Left renal pelvis (tissue), 4 donors: ENCODE data around the gene MYCN. TPM values are rescaled to one million over a fixed set of nuclear protein-coding genes. Genes with fewer than 3 reads are reported as not detected.
A peak's percentile ranks its signal among the peaks of the same experiment; 100 is the strongest.
"Not testable (repeated sequence)": the region's sequence is repeated elsewhere in the genome, so short reads cannot be mapped to it uniquely, and the experiment has no call there.

Source experiments
- DNase-seq, 4 donors: peaks; one replicate each; pipeline ENCODE4 v3.0.0-alpha.2; 2013; ENCODE audit warnings: low read depth in 4 of 4, low spot score in 3 of 4
- polyA plus RNA-seq, 4 donors: library from polyadenylated mRNA; unstranded; fragments of 120-200 nt; gene quantifications; one replicate each; pipeline ENCODE4 v1.2.1, GENCODE V29; 2013; ENCODE audit not compliant: insufficient read length in 4 of 4

MYCN gene
- 10 to 100 TPM in 3 of 4 donors, 1 to 10 TPM in 1; 6.8 to 37.7 (median 34.3) TPM for polyA plus RNA-seq

DNA sequence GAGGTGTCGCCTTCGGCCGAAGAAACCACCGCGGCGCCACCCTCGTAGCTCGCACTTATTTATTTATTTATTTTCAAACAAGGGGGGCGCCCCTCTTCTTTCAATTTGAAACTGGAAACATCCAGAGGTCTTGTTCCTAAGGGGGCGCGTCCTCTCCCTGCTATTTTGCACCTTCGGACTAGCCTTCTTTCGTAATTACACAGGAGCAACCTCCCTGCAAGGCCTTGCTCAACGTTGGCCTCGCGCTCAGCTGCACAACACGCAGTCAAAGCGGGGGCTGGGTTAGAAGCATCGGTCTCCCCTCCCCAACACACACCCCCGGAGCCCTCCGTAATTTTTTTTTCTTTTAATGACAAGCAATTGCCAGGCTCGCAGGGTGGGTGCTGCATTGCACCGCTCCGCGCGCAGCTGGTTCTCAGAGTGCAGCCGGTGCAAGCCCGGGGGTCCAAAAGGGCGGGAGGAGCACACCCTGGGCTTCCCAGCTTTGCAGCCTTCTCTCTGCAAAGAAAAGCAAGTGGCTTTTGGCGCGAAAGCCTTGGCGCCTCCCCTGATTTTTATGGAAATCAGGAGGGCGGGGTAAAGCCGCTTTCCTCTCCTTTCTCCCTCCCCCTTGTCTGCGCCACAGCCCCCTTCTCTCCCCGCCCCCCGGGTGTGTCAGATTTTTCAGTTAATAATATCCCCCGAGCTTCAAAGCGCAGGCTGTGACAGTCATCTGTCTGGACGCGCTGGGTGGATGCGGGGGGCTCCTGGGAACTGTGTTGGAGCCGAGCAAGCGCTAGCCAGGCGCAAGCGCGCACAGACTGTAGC, at the start of gene MYCN:
Gene MYCN (plus strand): TSS at position 697 of the 807 bp plus-strand sequence. CDS start 1,515 bp downstream, outside the sequence.
- DNase-seq, result peak; percentile 76 to 88 (median 80)

DNA sequence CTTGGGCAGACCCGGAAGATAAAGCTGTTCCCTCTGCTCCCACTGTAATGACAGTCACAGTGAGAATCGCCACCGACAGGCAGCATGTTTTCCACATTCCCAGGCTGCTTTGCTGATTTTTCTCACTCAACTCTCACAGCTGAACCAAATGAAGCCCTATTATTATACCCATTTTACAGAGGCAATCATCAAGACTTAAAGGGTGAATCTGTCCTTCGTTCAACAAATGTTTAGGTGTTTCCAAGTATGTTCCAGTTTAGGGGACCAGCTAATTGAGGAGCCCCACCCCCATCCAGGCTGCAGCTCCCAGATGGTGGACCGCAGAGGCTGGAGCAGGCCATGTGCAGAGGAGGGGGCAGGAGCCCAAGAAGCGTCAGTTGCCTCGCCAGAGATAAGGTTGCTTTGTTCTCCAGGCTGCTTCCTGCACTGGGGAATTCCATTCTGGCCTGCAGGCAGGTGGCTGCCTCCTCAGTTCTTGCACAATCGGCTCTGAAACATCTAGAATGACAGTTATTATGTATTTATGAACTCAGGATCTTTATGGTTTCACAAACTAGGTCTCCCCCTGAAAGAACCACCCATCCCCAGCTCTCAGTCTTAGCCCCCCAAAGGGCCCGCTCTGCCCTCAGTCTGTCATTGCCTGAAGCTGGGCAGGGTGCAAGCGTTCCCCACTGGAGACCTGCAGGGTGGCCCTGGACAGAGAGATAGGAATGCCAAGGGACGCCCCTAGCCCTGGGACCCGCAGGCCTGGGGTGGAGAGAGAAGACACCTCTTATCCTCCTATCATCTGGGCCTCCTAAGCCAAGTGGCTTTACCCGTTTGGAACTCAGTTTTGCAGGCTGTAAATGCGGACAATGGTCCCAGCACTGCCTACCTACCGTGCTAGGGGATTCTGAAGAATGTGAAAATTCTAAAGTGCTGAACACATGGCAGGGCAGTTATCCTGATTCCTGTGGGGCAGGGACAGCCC, 49.1 kb upstream of the MYCN start:
- DNase-seq, result no peak

DNA sequence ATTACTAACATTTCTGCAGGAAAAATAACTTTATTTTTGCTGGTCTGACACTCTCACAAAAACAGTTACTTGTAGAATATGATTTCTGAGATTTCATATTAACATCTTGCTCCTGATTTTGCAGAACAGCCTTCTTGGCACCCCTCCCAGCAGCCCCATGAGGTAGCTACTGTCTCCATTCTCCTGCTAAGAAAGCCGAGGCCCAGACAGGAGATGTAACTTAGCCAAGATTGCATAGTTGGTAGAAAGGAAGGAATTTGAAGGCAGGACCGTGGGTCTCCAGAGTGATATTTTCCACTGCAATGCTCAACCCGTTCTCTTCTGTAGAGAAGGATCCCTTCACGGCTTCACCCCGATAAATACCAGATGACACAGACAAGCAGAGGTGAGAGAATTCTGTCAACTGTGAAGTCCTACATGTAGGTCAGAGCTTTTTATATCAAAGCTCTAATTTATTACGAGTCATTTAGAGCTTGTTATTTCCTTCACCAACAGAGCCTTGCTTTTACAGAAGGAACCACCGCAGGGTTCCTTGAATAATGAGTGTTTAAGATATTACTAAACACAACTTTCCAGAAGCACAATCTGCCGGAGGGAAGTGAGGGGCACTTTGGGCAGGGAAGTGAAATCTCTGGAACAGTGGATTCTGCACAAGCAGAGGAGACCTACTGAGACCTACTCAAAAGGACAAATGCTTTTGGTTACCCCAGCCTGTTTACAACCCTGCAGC, 48.0 kb upstream of the MYCN start:
- DNase-seq, result no peak

DNA sequence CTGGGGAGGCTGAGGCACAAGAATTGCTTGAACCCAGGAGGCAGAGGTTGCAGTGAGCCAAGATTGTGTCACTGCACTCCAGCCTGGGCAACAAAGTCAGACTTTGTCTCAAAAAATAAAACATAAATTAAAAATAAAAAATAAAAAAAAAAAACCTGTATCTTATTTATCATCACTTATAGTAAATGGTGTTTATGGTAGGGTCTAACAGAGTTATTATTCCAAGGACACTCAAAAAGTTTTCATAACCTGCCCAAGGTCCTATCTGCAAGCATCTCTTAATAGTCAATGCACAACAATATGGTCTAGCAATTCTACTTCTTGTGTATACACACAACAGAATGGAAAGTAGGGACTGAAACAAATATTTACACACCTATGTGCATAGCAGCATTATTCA, 47.3 kb upstream of the MYCN start:
- DNase-seq, result no peak

DNA sequence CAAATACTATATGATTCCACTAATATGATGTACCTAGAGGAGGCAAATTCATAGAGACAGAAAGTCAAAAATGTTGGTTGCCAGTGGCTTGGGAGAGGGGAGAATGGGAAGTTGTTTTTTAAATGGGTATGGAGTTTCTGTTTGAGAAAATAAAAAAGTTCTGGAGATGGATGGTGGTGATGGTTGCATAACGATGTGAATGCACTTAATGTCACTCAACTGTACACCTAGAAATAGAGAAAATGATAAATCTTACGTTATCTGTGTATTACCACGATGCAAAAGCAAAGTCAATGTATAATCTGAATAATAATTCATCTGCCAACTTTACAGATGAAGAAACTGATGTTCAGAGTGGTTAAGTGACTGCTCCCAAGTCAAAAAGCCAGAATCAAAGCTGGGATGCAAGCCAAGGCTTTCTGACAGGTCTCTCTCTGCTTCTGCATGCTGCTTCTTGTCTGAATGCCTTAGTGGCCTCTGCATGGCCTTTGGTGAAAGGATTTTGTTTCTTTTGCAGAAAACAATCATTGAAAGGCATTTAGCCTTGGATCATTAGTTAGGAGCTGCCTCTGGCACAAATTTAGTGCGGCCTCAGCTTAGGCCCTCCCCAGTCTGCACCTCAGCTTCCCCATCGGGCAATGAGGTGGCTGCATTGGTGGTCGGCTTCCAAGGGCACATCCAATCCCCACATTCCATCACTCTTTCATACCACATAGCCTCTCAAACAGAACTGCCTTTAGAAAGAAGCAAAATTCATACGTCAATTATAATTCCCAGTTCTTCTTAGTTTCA, 46.5 kb upstream of the MYCN start:
- DNase-seq, result no peak

DNA sequence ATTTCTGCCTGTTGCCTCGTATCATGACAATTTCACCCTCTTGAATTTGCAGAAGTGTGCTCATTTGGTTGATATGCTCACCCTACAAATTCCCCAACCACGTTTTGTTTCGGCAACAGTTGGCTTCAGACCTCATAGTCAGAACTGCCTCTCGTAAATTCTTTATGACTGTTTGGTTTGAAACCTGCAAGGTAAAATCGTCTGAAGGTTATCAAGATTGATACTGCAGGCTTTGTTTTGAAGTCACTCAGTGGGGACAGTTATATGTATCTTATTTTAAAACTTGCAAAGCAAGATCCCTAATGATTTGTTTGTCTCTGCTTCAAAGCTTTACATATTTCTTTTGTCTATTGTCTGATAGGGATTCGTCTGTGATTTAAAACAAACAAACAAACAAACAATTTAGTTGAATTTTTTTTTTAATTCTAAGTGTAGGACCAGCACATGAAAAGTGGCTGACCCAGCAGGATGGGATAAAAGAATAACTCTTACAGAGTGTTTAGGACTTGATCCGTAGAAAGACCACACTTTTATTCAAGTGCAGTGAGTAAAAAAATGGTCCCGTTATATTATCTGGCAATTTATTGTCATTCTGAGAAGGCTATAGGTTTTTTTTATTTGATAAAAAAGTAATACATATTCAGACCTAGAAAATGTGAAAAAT, 45.7 kb upstream of the MYCN start:
- no peak for DNase-seq

DNA sequence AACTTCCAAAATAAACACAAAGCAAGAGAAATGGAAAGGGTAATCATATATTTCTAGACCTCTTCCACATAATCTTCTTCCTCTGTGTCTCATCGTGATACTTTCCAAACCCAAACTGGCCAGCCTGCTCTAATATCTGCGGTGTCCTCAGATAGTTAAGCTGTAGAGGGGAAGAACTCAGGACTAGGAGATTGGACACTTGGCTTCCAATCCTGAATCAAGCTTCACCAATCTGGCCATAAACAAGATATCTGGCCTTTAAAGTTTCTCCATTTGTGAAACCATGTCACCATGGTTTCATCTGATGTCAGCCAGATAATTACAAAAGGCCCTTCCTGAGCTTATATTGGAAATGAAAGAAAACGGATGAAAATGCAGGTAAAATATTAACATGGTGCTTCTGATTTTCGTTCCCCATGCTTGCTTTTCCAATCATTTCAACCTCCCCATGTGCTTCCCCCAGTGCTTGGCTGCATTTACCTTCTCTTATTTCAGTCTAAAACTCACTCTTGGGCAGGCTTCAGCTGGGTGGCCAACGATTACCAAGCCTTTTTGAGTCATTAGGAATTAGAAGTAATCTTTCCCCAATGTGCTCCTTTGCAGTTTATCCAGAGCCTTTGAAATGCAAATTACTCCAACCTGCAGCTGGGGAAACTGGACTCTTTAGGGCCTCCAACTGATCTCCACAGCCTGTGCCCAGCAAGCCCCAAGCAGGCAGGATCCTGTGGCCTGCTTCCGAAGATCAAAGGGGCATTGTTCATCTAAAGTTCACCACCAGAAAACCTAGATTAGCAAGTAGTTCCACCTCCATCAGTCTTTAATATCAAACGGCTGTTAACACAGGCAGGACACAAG, 44.5 kb upstream of the MYCN start:
- DNase-seq, result peak in 1 of 4 donors; percentile 37

DNA sequence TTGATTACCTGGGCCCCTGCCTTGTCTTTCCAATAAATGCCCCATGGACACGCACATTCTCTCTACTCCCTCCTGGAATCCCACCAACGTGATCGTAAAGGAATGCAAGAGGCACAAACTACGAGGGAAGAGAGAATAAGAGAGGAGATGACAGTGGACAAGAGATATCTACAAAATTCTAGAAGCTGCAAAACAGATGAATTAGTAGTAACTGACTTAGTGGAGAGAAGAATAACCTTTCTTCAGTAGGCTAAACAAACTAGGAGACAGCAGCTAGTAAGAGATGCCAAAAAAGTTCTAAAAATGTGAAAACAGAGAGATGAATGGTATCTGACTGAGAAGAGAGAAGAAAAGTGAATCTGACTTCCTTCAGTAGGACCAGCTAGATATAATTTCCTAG, 43.5 kb upstream of the MYCN start:
- DNase-seq, result no peak

DNA sequence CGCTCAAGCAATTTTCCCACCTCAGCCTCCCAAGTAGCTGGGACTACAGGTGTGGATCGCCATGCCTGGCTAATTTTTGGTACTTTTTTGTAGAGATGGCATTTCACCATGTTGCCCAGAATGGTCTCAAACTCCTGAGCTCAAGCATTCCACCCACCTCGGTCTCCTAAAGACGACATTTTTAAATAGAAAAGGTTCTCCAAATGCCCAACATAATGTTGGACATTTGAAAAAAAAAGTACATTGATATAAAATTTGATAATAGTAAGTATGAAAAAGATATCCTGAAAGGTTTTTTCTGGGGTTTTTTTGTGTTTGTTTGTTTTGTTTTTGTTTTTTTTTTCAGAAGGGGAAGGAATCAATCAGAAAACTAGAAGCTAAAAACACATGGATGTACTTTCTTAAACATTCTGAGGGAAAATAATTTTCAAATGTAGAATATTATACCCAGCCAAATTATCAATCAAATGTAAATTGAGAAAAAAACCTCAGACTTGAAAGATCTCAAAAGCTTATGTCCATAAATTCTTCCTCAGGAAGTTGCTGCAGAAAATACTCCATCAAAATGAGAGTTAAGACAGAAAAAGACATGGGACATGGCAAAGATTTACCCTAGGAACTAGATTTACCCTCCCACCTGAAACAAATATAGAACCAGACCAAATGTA, 42.8 kb upstream of the MYCN start:
- no peak for DNase-seq

DNA sequence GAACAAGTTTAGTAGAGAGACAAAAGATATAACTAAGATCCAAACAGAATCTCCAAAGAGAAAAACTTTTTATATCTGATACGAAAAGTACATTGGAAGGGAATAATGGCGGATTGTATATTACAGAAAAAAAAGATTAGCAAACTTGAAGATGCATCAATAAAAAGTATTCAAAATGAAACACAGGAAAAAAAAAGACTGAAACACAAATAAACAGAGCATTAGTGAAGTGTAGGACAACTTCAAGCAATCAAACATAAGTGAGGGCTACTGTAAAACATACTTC, 41.1 kb upstream of the MYCN start:
- no peak for DNase-seq

DNA sequence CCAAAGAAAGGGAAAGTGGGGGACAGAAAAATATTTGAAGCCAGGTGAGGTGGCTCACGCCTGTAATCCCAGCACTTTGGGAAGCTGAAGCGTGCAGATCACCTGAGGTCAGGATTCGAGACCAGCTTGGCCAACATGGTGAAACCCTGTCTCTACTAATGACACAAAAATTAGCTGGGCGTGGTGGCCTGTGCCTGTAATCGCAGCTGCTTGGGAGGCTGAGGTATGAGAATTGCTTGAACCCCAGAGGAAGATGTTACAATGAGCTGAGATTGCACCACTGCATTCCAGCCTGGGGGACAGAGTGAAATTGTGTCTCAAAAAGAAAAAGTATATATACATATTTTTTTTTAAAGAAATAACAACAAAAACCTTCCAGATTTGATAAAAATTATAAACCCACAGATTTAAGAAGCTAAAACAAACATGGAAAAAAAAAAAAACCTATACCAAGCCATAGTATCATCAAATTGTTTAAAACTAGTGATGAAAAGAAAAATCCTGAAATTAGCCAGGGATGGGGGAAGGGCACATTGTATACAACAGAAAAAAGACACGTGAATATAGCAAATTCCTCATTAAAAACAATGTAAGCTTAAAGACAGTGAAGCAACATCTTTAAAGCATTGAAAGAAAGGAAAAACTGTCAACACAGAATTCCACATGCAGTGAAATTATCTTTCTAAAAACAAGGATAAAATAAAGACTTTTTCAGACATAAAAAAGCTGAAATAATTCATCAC, 40.4 kb upstream of the MYCN start:
- no peak for DNase-seq

DNA sequence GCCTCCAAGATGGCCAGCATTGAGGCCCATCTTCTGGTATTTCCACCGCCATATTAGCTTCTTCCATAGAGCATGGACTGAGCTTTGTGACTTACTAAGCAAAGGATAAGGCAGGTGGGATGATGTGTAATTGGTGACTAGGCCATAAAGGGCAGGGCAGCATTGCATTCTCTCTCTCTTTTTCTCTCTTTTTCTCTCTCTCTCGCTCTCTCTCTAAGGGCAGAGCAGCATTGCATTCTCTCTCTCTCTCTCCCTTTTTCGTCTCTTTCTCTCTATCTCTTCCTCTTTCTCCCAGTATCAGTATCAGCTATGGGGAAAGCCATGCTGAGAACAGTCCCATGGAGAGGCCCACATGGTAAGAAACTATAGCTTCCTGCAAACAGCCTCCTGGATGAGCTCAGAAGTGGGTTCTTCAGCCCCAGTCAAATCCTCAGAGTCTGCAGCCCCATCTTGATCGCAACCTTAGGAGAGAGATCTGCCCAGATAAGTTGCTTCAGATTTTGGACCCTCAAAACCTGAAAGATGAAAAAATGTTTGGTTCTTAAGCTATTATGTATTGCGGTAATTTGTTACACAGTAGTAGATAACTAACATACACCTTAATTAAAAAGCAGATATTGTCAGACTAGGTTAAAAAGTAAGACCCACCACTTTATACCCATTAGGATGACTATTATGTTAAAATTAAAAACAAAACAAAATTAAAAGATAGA, 39.1 kb upstream of the MYCN start:
- DNase-seq, result no peak

DNA sequence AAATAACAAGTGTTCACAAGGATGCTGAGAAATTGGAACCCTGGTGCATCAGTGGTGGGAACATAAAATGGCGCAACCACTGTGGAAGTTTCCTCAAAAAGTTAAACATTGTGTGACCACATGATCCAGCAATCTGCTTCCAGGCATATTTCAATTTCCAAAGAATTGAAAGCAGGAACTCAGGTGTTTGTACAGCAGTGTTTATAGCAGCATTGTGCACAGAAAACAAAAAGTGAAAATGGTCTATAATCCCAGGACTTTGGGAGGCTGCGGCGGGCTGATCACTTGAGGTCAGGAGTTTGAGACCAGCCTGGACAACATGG, 38.6 kb upstream of the MYCN start:
- no peak for DNase-seq

DNA sequence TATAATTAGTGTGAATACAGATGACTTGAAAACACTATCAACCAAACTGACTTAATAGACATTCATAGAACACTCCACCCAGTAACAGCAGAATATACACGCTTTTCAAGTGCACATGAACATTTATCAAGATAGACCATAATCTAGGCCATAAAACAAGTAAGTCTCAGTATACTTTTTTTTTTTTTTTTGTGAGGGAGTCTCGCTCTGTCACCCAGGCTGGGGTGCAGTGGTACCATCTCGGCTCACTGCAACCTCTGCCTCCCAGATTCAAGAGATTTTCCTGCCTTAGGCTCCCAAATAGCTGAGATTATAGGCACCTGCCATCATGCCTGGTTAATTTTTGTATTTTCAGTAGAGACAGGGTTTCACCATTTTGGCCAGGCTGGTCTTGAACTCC, 36.4 kb upstream of the MYCN start:
- DNase-seq, result not testable (repeated sequence)

DNA sequence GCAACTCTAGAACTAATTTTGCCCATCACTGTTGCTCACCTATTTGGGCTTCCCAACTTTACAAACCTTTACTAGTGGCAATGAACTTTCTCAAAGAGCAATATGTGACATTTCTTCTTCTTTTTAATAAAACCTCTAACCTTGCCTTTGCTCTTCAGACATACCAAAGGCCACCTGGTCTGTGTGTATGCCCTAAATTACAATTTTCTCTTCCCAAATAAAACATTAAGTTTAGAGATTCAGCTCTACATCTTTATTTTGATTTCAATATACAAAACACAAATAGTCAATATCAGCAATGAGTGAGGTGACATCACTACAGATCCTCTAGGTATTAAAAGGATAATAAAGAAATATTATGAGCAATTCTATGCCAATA, 35.1 kb upstream of the MYCN start:
- DNase-seq, result no peak

DNA sequence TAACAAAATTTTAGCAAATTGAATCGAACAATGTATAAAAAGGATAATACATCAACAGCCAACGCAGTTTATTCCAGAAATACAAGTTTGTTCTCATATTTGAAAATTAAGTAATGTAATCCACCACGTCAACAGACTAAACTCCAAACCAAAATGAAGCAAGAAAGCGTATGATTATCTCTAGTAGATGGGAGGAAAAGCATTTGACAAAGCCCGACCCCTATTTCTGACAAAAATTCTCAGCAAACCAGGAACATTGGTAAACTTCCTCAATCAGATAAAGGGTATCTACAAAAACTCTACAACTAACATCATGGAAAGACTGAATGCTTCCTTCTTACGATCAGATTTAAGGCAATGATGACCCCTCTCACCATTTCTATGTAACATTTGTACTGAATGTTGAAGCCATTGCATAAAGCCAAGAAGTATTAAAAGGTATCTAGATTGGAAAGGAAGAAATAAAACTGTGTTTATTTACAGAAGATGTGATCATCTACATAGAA, 34.3 kb upstream of the MYCN start:
- DNase-seq, result no peak

DNA sequence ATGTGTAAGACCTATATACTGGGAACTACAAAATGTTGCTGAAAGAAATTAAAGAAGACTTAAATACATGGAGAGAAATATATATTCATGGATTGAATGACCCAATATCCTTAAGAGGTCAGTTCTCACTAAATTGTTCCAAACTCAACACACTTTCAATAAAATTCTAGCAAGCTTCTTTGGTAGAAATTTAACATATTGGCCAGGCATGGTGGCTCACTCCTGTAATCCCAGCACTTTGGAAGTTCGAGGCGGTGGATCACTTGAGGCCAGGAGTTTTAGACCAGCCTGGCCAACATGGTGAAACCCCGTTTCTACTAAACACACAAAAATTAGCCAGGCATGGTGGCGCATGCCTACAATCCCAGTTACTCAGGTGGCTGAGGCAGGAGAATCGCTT, 33.6 kb upstream of the MYCN start:
- no peak for DNase-seq
